DMS114 treated with DMSO at 0.1 percent for 48 hours (cell line): ENCODE measurements around the gene POLE.
A peak's percentile ranks its signal among the peaks of the same experiment; 100 is the strongest.

ENCODE experiments used
- DNase-seq: peaks from one replicate; lab custom pipeline; 2025; ENCODE audit not compliant: unreplicated experiment; lab: John Stamatoyannopoulos, UW

The POLE gene

DNA sequence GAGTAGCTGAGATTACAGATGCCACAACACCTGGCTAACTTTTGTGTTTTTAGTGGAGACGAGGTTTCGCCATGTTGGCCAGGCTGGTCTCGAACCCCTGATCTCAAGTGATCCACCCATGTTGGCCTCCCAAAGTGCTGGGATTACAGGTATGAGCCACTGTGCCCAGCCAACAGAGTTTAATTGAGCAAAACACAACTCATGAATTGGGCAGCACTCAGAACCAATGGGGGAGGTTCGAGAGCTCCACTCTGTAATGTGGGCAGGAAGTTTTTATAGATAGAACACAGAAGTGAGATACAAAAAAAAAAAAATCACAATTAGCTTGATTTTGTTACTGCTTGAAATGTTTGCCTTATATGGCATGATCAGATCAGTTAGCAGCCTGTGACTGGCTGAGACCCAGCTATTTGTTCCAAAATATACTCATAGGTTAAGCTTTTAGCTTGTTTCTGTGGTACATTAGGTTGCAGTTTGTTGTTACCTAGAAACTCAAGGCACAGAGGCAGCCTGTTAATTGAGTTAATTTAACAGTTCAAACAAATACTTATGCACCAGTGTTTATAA lies 69.9 kb downstream of the POLE start:
- DNase-seq, result no peak

GRCh38 chr12:132615579-132616038 lies 71.5 kb downstream of the POLE start:
- no peak for DNase-seq

- peak; percentile 85 for DNase-seq
These were observed 72.1 kb downstream of the POLE start for GRCh38 chr12:132614861-132615578.

GRCh38 chr12:132614029-132614428 lies 73.1 kb downstream of the POLE start:
- DNase-seq, result no peak

DNA sequence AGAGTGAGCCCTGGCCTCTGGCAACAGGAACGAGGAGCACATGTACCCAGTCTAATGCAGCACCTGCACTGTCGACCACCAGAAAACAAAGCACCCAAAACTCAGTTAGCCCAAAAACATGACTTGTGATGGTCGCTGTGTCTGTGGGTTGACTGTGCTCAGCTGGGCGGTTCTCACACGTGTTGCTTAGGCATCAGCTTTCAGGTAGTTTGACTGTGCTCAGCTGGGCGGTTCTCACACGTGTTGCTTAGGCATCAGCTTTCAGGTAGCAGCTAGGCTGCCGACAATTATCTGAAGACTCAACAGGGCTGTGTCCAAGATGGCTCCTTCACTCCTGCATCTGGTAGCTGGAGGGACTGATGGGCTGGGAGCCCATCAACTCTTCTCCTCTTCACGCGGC lies 75.5 kb downstream of the POLE start:
- DNase-seq, result no peak

DNA sequence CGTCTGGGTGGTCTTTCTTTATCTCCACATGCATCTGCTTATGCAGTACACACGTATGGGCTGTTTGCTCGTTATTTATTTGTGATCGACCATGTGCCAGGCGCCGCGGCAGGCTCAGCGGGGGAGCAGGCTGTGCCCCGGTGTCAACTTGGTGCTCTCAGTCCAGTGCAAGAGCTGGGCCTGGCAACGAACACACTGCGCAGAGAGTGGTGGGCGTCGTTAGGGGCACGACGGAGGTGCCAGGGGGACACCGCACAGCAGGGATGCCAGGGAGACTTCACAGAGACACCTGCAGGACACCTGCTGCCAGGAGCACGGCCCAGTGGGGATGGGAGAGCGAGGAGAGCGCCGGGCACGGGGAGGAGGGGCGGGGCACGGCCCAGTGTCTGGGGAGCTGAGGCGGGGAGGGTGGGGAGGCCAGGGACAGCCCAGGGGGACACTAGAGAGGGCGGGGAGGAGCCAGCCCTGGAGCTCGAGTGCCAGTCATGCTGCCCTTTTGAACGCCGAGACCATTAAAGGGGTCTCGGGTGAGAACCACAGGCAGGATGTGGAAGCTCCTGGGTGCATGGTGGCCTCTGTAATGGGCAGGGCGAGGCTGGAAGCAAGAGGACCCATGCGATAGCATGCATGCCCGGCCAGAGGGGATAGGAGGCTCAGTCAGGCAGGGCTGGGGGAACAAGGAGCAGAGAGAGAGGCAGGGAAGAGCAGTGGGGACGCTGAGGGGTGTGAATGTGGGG lies 76.1 kb downstream of the POLE start:
- no peak for DNase-seq

- DNase-seq, result no peak
These were observed 76.9 kb downstream of the POLE start, which contains the start of gene LRCOL1 for GRCh38 chr12:132610051-132610759. Gene LRCOL1, minus strand, starts transcription at chr12:132610582. Its CDS starts 4,331 bp downstream, at chr12:132606251.

DNA sequence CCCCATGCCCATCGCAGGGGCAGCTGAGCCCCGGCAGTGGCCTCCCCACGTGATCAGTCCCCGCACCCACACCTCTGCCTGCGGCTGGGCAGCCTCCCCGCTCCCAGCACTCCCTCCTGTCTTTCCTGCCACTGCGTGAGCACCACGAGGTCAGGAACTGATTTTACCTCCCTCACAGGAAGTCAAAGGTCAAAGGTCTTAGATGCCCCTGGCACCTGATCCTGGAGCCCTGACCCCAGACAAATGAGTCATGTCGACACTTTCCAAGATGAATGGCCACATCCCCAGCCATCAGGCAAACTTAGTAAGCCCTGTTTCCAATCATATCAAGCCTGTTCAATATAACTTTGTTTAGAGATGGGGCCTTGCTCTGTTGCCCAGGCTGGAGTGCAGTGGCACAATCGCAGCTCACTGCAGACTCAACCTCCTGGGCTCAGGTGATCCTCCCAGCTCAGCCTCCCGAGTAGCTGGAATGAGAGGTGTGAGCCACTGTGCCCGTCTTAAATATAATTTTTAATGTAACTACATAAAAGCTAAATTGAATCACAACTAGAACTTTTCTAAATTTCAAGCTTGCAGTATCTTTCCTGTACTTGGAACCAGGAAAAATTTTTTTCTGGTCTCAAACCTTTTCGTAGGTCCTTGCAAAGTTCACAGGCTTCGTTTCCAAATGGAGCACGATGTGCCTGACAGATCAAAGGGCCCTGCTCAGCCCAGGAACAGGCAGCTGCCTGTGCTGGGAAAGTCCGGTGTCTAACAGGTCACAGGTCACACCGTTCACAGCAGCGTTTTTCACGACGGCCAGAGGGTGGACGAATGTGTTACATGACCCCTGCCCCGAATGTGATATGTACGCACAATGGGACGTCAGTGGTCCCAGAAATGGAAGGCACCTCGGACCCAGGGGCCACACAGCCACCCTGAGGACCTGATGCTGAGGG lies 78.6 kb downstream of the POLE start:
- no peak for DNase-seq

DNA sequence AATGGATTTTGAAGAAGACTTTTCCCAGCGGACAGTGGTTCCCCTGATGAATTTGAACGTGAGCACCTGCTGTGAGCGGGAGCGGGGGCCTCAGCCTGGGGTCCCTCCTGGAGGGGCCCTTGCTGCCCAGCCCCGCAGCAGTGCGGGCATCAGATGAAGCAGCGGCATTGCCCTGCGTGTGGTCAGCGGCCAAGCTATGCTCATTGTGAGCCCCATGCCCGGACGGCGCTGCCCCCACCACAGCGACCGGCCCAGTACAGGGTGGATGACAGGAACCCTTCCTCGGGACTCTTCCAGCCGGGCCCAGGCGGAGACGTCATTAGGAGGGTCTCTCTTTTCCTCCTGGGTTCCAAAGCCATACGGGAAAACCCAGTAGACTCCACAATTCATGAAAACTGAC lies 80.2 kb downstream of the POLE start:
- DNase-seq, result no peak

DNA sequence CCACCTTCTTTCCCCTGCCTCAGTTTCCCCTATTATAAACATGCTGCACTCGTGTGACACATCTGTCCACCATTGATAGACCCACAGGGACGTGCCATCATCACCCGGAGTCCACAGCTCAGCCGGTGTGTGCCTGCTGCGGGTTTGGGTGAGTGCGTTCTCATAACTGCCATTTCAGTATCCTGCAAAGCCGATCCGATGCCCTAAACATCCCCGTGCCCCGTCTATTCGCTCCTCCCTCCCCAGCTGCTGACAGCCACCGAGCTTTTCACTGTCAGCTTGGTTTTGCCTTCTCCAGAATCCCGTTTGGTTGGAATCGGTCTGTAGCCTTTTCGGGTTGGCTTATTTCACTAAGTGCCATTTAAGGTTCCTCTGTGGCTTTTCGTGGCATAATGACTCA lies 80.7 kb downstream of the POLE start:
- DNase-seq, result no peak

- DNase-seq, result no peak
These were observed 81.2 kb downstream of the POLE start for GRCh38 chr12:132605892-132606291.

- no peak for DNase-seq
These were observed 82.3 kb downstream of the POLE start for GRCh38 chr12:132604668-132605441.

GRCh38 chr12:132604151-132604618 lies 83.0 kb downstream of the POLE start:
- DNase-seq, result no peak

DNA sequence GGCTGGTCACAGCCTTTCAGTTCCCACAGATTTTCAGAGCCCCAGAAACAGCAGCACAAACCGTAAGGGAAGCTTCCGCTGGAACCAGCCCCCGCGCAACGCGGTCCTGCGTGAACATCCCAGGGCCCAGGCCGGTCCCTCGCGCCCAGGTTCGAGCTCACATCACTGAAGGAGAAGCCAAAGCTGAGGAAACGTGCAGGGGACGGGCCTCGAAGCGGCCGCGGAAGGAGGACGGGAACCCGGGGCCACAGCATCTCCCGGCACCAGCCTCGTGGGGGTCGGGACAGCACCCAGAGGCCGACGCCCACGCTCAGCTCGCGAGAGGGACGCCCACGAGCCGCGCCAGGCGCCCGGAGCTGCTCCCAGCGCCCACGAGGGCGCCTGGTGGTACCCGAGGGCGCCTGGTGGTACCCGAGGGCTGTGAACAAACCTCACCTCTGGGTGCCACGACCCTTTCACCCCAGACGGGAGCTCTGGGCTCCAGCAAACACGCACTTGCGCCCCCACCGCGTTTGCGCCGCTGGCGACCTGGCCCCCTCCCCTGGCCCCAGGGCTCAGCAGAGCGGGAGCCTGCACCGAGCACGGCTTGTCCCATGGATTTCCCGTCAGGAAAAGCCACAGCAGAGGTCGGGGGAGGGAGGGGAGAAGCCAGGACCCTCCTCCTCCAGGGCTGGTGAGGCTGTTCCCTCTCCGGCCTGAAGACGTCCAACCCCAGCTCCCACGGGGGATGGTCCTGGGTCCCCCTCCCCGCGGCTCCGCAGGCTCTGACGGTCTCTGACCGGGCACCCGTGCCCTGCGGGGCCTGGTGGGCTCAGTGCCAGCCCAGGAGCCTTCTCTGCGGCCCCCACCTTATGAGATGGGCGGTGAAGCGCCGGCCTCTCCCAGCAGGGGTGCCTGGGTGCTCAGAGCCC lies 83.6 kb downstream of the POLE start:
- DNase-seq, result no peak

DNA sequence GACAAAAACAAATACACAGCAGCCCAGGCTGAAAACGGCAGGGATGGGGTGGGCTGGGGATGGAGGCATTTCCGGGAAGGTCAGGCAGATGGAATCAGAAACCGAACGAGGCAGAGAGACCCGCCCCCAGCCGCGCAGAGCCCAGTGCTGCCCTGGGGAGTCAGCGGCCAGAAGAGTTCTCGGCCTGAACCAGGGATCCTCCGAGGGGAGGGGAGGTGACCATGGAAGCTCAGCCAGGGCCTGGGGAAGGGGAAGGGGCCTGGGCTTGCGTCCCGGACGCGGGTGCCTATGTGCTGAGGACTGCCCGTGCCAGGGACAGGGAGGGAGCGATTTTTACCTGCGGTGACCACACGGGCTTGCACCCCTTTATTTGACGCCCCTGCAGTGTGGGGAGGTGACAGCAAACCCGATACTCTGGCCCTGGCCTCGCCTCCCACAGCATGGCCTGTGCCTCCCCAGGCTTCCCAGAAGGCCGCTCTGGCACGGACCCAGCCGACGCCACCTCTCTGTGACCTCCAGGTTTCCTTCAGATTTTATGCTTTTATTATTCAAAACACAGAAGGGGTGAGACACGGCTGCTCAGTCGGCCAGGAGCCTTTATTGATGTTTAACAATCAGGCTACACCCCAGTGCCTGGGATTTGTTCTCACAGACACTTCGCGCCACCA lies 84.4 kb downstream of the POLE start:
- DNase-seq, result no peak

DNA sequence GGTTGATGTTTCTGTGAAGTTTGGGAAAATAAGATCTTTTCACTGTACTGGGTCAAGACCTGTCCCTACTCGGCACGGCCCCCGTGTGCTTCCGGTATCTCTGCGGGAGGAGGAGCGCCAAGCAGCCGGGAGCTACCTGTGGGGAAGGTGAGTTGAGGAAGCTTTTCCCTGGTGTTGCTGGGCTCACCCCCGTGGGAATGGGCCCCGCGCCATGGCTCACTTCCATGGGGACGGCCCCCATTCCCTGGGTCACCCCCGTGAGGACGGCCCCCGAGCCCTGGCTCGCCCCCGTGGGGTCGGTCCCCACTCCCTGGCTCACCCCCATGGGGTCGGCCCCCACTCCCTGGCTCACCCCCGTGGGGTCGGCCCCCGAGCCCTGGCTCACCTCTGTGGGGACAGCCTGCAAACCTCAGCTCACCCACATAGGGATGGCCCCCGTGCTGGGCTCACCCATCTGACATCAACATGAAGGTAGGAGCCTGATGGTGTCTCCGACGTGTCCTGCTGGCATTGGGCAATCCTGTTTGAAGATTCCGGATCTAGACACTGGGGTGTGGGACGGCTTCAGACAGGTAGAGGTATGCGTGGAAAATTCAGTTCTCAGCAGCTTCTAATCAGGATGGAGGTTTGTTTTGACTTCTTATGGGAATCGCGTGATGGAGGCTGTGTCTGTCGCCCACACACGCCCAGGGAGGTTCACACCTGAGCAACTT lies 85.8 kb downstream of the POLE start:
- no peak for DNase-seq
